ENCODE data around the gene INO80E. TPM values are rescaled to one million over a fixed set of nuclear protein-coding genes. Genes with fewer than 3 reads are reported as not detected.
A peak's percentile ranks its signal among the peaks of the same experiment; 100 is the strongest.

Gene INO80E
- total RNA-seq, 1 donor from 2014 or later, result 27.8 TPM

DNA sequence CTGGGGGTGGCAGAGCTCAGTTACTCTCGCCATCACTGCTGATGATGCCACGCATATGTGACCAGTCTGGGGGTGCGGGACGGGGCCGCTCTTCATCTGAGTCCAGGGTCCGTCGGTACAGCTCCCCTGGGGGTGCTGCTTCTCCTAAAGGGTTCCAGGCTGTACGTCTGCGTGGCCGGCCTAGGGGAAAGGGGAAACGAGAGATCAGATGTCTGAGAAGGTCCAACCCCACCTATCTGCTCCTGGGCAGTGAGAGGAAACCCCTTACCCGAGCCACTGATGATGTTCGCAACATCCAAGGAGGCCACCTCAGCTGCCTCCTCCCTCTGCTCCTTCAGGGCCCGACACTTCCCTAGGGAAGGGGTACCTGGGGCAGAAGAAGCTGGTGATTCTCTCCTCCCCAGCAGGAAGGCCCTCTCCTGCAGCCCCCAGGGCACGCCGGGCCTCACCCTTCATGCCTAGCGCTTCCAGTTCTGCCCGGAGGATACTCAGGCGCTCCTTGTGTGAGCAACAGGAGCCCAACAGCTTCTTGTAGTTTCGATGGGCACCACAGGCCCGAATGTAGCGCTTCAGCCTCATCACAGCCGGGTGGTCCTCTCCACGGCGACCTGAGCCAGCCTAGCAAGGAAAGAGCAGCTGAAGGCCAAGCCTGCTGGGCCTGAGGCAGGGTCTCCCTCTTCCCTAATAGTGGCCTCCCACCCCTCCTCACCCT lies 2.7 kb upstream of the INO80E start:
- DNase-seq, result no peak

DNA sequence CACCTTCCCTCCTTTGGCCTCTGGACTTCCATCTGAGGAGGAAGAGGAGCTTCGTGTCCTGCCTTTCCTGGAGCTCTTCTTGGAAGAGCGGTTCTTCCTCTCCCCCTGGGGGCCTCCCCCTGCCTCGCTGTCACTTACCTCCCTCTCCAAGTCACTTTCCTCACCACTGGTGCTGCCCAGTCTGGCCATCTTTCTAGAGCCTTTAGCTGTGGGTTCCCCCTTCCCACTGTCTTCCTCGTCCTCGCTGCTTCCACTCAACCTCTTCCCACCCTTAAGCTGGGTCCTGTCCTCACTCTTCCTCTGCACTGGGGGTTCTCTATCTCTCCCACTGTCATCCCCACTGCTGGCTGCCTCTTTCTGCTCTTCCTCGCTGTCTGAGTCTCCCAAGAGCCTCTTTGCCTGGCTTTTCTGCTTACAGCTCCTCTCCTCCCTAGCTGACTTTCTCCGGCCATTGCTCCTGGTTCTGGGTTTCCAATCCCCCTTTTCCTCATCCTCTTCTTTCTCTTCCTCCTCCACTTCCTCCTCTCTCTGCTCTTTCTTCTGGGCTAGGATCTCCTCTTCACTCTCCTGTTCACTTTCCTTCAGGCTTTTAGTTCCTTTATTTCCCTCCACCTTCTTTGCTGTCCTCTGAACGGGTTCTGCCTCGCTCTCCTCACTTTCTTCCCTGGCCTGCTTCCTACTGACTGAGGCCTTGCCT lies 2.0 kb upstream of the INO80E start:
- DNase-seq, result no peak

DNA sequence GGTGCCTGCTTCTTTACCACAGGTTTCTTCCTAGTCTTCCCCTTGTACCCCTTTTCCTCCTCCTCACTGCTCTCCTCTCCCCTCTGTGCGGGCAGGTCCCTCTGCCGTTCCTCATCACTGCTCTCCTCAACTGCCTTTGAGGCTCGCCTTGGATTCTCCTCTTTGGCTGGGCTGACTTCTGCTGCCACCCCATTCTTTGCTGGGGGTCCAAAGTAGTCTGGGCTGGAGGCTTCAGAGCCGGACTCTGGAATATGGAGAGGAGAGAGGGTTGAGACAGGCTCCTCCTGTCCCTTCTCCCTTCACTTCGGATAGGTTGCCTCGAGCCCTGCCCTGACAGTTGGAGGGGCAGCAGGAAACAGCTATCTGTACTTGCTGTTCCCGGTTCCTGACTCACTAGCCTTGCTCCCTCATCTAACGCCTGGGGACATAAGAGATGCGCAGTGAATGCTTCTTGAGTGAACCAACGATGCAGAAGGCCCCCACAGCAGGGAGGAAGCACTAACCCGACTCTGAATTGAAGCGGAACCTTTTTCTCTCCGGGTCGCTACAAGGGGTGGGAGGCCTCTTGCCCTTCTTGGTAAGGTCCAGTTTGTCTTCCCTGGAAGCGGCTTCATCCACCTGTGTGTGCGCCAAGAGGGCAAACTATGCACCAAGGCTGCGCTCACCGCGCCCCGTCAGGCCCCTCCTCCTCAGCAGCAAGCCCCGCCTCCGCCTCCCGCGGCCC lies 1.3 kb upstream of the INO80E start:
- no peak for DNase-seq

DNA sequence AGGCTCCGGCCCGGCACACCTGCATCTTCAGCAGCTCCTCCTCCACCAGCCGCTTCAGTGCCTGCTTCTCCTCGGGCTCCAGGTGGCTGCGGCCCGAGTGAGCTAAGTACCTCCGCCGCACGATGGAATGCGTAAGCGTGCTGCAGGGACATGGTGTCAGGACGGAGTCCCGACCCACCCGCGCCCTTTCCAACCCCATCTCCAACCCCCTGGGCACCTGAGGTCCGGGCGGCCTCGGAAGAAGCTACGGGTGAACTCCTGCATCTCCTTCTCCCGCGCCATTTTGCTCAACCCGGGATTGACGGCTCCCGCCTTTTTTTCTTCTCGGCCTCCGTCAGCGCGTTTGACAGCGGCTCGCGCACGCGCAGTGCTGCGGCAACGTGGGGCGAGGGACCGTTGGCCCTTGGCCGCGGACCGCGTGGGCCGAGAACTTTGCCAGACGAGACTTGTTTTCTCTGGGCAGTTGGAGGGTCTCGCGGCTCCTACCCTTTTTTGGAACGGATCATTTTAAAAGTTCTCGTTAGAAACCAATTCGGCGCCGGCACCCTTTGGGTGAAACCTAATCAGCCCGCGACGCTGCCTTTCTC lies 624 bp upstream of the INO80E start, which contains the start of gene HIRIP3:
Gene HIRIP3 (minus strand): TSS at position 294 of the 587 bp plus-strand sequence. CDS start 12 bp downstream, at position 282.
- peak; percentile 68 for DNase-seq

DNA sequence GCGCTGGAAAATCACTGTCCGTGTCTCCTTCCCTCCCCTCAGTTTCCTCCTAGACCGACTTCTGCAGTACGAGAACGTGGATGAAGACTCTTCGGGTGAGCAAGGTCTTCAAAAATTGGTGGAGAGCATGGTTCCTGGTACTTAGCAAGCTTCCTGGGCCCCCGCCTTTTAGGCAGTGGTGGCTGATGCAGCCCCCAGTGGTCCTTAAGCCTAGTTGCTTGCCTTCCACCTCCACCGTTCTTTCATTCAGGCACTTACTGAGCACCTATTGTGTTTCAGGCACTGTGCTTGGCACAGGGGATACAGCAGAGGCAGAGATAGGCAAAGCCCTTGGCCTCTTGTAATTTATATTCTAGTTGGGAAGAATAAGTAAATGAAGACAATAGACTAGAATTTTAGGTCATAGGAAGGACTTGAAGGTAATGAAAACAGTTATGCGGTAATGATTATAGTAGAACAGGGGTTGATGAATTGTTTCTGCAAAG lies 767 bp downstream of the INO80E start:
- DNase-seq, result no peak

DNA sequence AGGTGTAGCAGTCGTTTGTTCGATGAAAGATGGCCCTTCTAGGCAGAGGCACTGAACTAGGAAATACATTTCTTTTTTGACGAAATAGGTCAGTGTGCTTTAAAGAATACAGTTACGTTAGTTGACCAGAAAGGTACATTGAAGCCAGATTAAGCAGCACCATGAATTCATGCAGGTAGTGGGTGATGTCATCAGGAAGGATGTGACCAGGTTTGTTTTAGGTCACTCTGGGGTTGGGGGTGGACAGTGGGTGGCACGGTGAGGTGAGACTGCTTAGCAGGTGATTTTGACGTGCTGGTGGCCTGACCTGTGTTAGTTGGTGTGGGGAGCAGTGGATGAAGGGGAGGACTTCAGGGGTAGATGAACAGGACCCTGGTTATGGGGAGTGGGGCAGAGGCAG lies 3.6 kb downstream of the INO80E start:
- DNase-seq, result no peak

DNA sequence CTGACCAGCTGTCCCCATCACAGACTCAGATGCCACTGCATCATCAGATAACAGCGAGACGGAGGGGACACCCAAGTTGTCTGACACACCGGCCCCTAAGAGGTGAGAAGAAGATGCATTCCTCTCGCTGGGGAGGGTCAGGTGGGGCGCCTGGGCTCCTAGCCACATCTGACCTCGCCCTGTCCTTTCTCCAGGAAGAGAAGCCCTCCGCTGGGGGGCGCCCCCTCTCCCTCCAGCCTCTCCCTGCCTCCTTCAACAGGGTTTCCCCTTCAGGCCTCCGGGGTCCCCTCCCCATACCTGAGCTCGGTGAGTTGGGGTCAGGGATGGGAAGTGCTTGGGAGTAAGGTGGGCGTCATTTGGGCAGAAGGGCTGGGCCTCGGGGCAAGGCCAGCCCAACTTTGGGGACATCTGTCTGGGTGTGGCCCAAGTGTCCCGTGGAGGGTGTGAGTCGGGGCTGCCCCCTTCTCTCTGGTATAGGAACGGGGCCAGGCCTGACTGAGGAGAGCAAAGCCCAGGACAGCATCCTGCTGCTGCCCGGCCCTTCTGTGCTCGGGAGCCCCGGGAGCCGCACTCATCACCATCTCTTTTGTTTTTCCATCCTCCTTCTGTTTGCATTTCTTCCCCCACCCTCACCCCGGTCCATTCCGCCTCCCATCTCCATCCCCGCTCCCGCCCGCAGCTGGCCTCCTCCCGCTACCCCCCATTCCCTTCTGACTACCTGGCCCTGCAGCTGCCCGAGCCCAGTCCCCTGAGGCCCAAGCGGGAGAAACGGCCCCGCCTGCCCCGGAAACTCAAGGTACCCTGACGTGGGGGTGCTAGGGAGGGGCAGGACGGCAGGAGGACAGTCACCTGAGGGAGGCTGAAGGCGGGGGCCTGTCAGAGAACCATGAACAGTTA lies 4.9 kb downstream of the INO80E start:
- DNase-seq, result no peak

DNA sequence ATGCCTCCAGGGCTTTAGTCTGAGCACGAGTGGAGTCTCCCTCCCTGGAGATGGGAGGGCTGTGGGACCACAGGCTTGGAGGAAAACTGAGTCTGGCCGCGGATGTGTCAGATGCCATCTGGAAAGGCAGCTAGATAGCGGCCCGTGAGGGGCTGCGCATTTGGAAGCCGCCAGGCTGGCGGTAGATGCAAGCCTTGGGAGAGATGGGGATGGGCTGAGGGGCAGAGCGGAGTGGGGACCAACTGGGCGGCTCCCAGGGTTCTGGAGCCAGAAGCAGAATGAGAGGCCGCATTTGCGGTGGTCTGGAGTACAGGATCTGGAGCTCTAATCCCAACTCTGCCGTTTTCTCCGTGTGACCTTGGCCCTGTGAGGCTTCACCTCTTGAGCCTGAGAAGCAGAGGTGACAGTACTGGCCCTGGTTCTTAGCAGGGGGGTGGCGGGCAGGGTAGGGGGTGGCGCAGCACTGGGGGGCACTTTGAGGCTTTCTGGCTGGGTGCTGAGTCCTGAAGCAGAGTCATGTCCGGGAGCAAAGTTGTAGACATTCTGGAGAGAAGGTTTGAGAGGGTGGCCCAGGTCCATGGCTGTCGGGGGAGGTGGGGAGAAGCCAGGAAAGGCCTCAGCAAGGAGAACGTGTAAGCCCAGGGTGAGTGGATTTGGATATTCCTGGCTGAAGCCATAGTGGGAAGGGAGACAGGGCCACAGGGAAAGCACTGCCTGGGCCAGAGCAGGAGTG lies 6.7 kb downstream of the INO80E start:
- DNase-seq, result no peak

DNA sequence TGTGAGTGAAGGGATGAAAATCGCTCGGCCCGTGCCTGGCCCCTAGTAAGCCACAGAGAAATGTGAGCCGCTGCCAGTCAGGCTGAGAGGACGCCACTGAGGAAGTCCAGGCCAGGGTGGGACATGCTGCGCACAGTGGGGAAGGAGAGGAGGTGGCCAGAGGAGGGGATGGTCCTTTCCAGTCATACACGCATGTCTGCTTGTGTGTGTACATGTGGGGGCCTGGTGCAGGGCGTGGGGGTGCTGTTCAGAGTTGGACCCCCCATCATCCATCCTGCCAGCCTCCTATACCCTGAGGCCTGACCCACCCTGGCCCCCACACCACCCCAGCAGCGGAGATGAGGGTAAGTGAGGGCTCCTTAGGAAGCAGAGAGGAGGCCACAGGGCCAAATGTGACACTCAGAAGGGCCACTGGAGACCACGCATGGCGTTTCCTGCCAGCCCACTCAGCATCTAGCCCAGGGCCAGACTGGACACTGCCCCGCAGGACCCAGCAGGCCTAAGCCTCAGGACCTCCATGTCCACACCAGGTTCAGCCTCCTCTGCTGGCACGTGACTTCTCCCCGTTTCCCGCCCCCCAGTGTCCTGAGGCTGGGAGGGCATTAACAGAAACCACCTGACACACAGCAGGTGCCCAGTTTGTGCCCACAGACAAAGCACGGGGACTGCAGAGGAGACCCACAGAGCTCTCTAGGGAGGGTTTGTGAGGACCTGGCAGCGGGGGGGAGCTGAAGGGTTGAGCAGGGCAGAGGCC lies 7.8 kb downstream of the INO80E start:
- DNase-seq, result no peak

DNA sequence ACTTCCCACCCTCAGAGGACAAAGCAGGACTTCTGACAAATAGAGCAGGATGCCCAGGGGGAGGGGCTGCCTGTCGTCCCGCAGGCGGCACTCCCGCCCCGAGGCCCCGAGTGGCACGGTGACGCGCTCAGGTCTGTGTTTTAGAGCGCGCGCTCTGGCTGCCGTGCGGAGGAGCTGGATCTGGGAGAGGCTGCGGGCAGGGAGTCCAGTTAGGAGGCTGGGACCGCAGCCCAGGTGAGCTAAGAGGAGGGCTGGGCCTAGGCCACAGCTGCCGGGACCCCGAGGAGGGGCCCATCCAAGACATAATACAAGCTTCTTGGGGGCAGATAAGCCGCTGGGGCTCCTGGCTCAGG lies 8.4 kb downstream of the INO80E start:
- DNase-seq, result no peak

DNA sequence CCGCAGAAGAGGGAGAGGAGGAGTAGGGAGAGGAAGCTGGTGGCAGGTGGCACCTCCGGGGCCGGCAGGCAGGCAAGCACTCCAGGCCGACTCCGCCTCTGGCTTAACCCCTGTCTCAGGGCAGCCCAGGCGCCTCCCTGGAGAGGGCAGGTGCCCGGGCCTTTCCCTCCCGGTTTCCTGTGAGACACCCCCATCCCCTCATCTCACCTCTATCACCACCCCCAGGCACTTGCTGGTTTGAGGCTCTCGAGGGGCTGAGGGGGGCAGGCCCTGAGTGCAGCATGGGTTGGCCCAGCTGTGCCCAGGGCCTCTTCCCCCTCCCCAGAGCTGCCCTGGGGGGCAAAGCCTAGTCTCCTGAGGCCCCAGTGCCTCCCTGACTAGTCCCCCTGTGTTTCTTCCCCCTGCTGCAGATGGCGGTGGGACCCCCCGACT lies 8.8 kb downstream of the INO80E start:
- DNase-seq, result no peak

DNA sequence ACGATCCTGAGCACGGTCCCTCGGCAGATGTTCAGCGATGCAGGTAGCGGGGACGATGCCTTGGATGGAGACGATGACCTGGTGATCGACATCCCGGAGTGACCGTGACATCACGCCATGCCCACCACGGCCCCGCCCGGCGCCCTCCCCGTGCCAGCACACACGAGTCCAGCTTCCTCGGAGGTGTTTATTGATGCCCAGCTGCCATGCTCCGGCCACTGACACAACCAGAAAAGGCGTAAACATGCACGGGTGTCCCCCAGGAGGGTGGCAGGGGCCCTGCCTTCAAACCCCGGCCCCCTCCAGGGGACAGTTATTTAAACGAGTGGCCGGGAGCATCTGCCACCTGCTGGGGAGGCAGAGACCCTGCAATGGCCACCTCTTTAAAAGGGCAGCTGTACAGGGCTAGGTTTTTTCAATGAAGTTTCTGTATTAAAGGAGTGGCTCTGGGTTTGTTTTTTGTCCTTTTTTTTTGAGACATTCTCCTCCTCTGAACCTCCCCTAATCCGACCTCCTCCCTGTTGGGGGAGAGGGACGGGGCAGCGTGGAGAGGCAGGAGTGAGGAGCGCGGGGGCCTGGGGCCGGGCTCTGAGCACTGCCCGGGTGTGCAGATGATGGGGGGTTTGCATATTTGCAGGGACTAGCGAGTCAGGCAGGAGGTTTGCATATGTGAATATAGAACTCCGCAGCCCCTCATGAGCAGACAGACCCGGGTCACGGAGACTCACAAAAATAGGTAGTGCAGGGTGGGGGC lies 9.5 kb downstream of the INO80E start:
- no peak for DNase-seq

DNA sequence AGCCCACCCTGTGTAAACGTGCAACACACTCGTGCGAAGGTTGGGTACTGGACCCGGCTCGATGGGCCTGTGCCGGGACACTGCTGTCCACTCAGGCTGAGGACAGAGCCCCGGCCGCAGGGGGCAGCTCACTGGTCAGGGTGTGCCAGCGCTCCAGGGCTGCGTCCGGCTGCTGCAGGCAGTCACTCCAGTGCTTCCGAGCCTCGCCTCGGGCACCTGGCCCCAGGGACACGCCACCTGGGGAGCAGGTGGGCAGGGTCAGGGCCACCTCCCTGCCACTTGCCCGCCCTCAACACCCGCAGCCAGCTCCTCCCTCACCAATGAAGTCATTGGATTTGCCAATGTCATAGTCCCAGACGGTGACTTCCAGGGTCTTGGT lies 10.0 kb downstream of the INO80E start:
- no peak for DNase-seq

DNA sequence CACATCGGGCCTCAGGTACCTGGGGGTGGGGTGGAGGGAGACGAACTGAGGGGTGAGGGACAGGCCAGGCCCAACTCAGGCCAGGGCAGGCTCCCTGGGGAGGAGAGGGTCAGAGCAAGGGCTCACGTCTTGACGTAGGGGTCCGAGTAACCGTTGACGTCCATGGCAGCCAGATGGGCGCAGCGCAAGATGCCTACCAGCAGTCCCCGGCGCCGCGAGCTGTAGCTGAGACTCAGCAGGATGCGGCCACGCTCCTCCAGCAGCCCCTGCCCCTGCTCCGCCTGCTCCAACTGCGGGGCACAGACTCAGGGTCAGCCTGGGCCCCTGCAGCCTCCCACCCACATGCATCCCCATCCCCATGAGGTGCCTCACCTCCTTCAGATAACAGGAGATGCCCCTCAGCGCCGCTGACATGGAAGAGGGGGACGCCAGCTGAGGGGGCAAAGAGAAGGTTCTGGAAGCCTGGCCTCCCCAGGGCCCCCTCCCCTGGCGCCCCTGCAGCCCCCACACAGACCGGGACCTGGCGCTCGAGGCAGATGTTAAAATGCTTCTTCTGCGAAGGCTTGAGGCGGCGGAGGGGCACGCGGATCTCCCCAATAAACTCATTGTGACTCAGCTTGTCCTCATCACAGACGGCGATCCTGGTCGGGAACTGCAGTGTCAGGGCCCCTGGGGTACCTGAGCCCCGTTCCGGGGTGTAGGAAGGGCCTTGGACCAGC lies 10.8 kb downstream of the INO80E start:
- no peak for DNase-seq

DNA sequence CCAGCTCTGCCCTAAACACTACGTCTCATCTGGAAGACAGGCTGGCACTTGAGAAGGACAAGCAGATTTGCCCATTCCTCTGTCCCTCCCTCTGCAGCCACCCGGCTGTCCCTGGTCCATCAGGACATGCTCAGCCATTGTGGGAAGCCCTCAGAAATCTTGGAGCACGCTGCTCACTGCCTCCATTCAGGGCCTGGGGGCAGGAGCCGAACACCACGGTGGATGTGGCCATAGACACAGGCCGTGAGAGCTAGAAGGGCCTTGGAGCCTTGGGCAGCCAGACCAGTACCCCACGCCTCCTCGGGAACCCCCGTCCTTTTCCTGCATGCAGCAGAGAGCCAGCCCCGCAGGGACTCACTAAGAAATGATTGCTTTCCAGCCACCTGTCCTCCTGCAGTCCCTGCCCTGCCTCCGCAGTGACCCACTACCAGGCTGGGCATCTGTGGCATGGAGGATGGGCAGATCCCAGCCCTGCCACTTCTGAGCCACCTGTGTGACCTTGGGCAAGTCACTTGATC lies 11.4 kb downstream of the INO80E start:
- DNase-seq, result no peak

DNA sequence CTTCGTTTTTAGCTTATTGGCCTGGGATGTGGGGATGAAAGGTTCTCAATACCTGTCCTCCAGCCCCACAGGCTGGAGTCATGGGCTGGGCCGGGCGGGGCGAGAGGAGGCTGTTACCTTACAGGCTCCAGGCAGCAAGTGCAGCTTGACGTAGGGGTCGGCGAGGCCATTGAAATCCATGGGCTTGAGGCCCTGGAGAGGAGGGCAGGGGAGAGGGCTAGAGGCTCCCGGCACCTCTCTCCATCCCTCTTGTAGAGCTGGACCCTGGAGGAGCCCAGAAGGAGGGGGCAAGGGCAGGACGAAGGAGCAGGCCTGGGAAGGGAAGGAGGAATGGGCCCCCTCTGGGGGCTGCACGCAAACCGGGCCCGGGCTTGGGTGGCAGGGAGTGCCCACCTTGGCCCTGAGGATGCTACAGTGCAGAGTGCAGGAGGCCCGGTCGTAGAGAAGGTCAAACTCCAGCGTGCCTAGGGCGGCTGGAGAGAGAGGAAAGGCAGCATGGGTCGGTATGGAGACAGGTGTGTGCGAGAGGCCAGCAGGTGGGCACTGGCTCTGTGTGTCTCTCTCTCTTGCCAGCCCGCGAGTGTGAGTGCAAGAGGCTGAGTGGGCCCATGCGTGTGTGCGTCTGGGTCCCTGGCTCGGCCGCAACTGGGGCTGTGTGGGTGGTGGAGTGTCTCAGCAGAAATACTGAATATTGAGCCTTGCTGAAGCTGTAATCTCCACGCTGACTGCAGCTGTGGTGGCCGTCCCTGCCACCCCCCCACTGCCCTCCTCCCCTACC lies 13.2 kb downstream of the INO80E start:
- DNase-seq, result peak; percentile 17

DNA sequence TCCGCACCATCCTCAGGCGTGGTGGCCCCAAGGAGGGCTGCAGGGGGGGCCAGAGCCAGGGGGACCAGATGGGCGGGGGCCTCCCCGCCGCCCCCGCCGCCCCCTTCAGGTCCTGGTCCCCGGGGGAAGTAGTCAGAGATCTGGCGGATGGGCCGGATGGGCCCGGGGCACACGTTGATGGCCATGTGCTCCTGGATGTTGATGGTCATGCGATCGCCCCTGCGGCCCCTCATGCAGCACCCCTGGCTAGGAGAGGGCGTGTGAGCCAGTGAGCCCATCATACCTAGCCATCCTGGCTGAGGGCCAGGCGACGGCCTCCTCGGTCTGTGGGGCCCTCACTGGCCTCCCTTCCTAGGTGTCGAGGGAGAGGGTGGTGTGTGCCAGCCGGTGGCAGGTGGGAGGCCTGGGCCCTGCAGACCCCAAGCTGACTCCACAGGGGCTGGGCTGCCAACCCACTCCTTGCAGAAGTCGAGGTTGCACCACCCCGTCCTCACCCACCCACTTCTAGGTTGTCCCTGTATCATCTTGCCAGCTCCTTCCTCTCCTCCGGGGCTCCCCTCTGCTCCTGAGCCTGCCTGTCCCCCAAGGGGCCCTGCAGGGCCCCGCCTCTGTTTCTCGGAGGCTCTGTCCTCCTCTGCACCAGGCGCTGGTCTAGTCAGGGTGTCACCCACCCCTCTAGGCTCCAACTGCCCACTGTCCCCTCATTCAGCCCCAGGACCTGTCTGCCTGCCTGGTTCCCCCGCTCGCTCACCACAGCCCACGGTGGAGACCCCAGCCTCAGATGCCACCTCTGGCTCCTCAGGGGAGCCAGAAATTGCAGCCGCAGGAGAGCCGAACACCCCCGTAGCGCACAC lies 14.2 kb downstream of the INO80E start:
- no peak for DNase-seq

Data from occipital lobe (tissue), 2 donors.